Mammary epithelial cell (primary cell): ENCODE results near the gene MSI2.

ENCODE experiments used
- EZH2 ChIP-seq: IDR thresholded peaks from 2 replicates; pipeline ENCODE4 v1.6.1; 2012; ENCODE audit warnings: low read length, inconsistent platforms, borderline replicate concordance
- TF ChIP-seq, protein P1 (sequence below), 2 donors: IDR thresholded peaks in 1 of 2; conservative IDR thresholded peaks in 1 of 2; 2 replicates each; pipeline ENCODE4 v1.5.1; 2011 to 2012; ENCODE audit warnings: inconsistent platforms in 2 of 2, low read length in 2 of 2, mild to moderate bottlenecking in 2 of 2, control low read depth in 1 of 2, low read depth in 1 of 2; ENCODE audit not compliant: insufficient read depth in 1 of 2; ENCODE audit errors: extremely low read depth in 1 of 2

DNA sequence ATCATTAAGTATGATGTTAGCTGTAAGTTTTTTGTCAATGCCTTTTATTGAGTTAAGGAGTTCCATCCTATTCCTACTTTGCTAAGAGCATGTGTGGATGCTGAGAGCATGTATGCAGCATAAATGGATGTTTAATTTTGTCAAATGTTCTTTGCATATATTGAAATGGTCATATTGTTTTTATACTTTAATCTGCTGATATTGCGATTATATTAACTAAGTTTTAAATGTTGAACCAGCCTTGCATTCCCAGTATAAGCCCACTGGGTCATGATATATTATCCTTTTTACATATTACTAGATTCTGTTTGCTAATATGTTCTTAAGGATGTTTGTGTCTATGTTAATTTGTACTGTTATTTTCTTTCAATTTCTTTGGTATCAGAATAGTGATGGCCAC, 435.6 kb downstream of the MSI2 start:
- TF ChIP-seq, protein P1, sequence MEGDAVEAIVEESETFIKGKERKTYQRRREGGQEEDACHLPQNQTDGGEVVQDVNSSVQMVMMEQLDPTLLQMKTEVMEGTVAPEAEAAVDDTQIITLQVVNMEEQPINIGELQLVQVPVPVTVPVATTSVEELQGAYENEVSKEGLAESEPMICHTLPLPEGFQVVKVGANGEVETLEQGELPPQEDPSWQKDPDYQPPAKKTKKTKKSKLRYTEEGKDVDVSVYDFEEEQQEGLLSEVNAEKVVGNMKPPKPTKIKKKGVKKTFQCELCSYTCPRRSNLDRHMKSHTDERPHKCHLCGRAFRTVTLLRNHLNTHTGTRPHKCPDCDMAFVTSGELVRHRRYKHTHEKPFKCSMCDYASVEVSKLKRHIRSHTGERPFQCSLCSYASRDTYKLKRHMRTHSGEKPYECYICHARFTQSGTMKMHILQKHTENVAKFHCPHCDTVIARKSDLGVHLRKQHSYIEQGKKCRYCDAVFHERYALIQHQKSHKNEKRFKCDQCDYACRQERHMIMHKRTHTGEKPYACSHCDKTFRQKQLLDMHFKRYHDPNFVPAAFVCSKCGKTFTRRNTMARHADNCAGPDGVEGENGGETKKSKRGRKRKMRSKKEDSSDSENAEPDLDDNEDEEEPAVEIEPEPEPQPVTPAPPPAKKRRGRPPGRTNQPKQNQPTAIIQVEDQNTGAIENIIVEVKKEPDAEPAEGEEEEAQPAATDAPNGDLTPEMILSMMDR (conservative IDR thresholded peaks at IDR 0.05 in 1 of 2, IDR thresholded peaks at IDR 0.05 in 1 of 2; ENCODE audit: extremely low read depth in 1 of 2, insufficient read depth in 1 of 2, low read depth in 1 of 2, low read length in 2 of 2) = no peak
- no peak for TF ChIP-seq EZH2
